HFFc6 (cell line): ENCODE data around the gene PIGN. TPM values are rescaled to one million over a fixed set of nuclear protein-coding genes. Genes with fewer than 3 reads are reported as not detected.

Experiments
- total RNA-seq, 6 experiments: library from RNA; stranded (reverse); fragmentation: NEBNext Ultra II Directional; extraction: Animal tissue kit (Norgen Biotek cat#: 25700); gene quantifications; 2 replicates in 1 of 6; 3 replicates in 5 of 6; pipeline ENCODE4 v1.2.3, GENCODE V29; 2021

PIGN gene
- total RNA-seq, 6 experiments from 2014 or later, result 21.0 to 25.9 (median 24.7) TPM

Other genes starting within 250 kb of the PIGN start
- gene RELCH, start 199 bp upstream of the PIGN start, total RNA-seq, result 10 to 100 TPM; 24.6 to 30.3 (median 26.6) TPM
- gene TNFRSF11A, start 138.3 kb upstream of the PIGN start, total RNA-seq, result under 1 TPM in 1 of 6 experiments, not detected in 5; 0.05 TPM